Transverse colon (tissue), 4 donors: ENCODE data around the gene HSFY2. TPM values are rescaled to one million over a fixed set of nuclear protein-coding genes. Genes with fewer than 3 reads are reported as not detected.
"Not testable (repeated sequence)": the region's sequence is repeated elsewhere in the genome, so short reads cannot be mapped to it uniquely, and the experiment has no call there.

ENCODE experiments used
- DNase-seq: peaks from one replicate; pipeline ENCODE4 v3.0.0-alpha.2; 2019
- H3K27ac ChIP-seq, 4 donors: fragments of 200-600 bp; sonication (generic); 2 replicates each; pipeline ENCODE4 v1.5.1; 2016 to 2018; ENCODE audit warnings: inconsistent platforms in 4 of 4
- H3K27me3 ChIP-seq: fragments of 200-600 bp; sonication (generic); 2 replicates; pipeline ENCODE4 v1.5.1; 2017; ENCODE audit warnings: inconsistent platforms
- H3K36me3 ChIP-seq, 4 donors: fragments of 200-600 bp; sonication (generic); 2 replicates each; pipeline ENCODE4 v1.5.1; 2017 to 2019; ENCODE audit warnings: inconsistent platforms in 4 of 4
- H3K4me1 ChIP-seq, 4 donors: fragments of 200-600 bp; sonication (generic); 2 replicates each; pipeline ENCODE4 v1.5.1; 2017 to 2020; ENCODE audit warnings: inconsistent platforms in 4 of 4
- H3K4me3 ChIP-seq, 4 donors: fragments of 200-600 bp; sonication (generic); 1 replicate in 1 of 4; 2 replicates in 3 of 4; pipeline versions ENCODE4 v1.5.1 to v1.6.1; 2017 to 2019; ENCODE audit warnings: inconsistent platforms in 4 of 4
- H3K9me3 ChIP-seq, 2 donors: fragments of 200-600 bp; sonication (generic); 2 replicates each; pipeline ENCODE4 v1.5.1; 2017 to 2019; ENCODE audit warnings: inconsistent platforms in 2 of 2
- WGBS, 2 donors: methylation state at CpG; one replicate each; pipeline ENCODE4 v1.1.5; 2018; ENCODE audit warnings: low coverage in 1 of 2; 5-methylcytosine and 5-hydroxymethylcytosine counted together
- in situ Hi-C, 4 donors: fragments of 200-750 bp; cut with MboI; loops; one replicate each; pipeline versions ENCODE4 v1.15.0 to v1.15.1; 2017; ENCODE audit warnings: low sequenced_read_pairs in 3 of 4, low pct_ligation_motif_present in 1 of 4, low pct_unique_long_range_greater_than_20kb in 1 of 4
- intact Hi-C: fragments of 100-400 bp; cut with DNase I; formaldehyde crosslinking; loops from one replicate; pipeline ENCODE4 v1.15.1; 2023; ENCODE audit warnings: low total_unique reads
- small RNA-seq, 4 donors: library from RNA; depleted of rRNA; stranded (forward); fragments of <200 nt; gene quantifications; one replicate each; pipeline ENCODE3, GENCODE V24; 2016
- total RNA-seq, 4 donors: library from RNA; depleted of rRNA; stranded (reverse); fragments of >200 nt; gene quantifications; one replicate each; pipeline ENCODE4 v1.1.0, GENCODE V29; 2016

Gene HSFY2
- not detected for total RNA-seq

GRCh38 chrY:18773635-18774034 lies at the start of gene HSFY2:
TSS of gene HSFY2 (minus strand) at chrY:18773735. CDS start at chrY:18773618, 117 bp downstream.
- H3K4me1 ChIP-seq, intact Hi-C loops, in situ Hi-C loops, H3K9me3 ChIP-seq, H3K36me3 ChIP-seq, H3K27ac ChIP-seq, H3K27me3 ChIP-seq, H3K4me3 ChIP-seq, DNase-seq: not testable (repeated sequence)
- no CpG with 5 or more reads among the region's 1 CpG for WGBS, 2 donors

GRCh38 chrY:18815751-18816150 lies 42.2 kb upstream of the HSFY2 start:
- intact Hi-C loops, H3K4me3 ChIP-seq, H3K27me3 ChIP-seq, H3K9me3 ChIP-seq, DNase-seq, H3K27ac ChIP-seq, H3K36me3 ChIP-seq, H3K4me1 ChIP-seq, in situ Hi-C loops: not testable (repeated sequence)
- WGBS, 2 donors = no CpG with 5 or more reads among the region's 5 CpGs

GRCh38 chrY:18788757-18789406 lies 15.3 kb upstream of the HSFY2 start:
- H3K27ac ChIP-seq, intact Hi-C loops, H3K36me3 ChIP-seq, H3K27me3 ChIP-seq, H3K4me3 ChIP-seq, H3K4me1 ChIP-seq, in situ Hi-C loops, DNase-seq, H3K9me3 ChIP-seq: not testable (repeated sequence)
- no CpG with 5 or more reads among the region's 2 CpGs for WGBS, 2 donors

- in situ Hi-C loops, H3K36me3 ChIP-seq, H3K27ac ChIP-seq, H3K9me3 ChIP-seq, H3K4me3 ChIP-seq, DNase-seq, H3K27me3 ChIP-seq, intact Hi-C loops, H3K4me1 ChIP-seq: not testable (repeated sequence)
- no CpG with 5 or more reads among the region's 2 CpGs for WGBS, 2 donors
Measured at GRCh38 chrY:18754077-18754476, 19.5 kb downstream of the HSFY2 start.

- H3K27me3 ChIP-seq, DNase-seq, H3K27ac ChIP-seq, H3K36me3 ChIP-seq, intact Hi-C loops, H3K4me3 ChIP-seq, H3K4me1 ChIP-seq, H3K9me3 ChIP-seq, in situ Hi-C loops: not testable (repeated sequence)
- no CpG with 5 or more reads among the region's 2 CpGs for WGBS, 2 donors
Measured at GRCh38 chrY:18753133-18753815, 20.3 kb downstream of the HSFY2 start.

GRCh38 chrY:18723714-18724113 lies 49.8 kb downstream of the HSFY2 start:
- in situ Hi-C loops, H3K36me3 ChIP-seq, H3K9me3 ChIP-seq, intact Hi-C loops, DNase-seq, H3K4me1 ChIP-seq, H3K4me3 ChIP-seq, H3K27me3 ChIP-seq, H3K27ac ChIP-seq: not testable (repeated sequence)
- no CpG with 5 or more reads among the region's 3 CpGs for WGBS, 2 donors

Small RNA genes lying within 50 kb of the gene (small RNA-seq; reads per million reads assigned to genes)
- gene GPM6BP2 = 0 reads per million in 4 donors

Other genes with a start within 250 kb of the HSFY2 start
- gene HSFY1, start 227.0 kb downstream of the HSFY2 start, total RNA-seq = not detected